ENCODE measurements around the gene CAMK2A.

DNA sequence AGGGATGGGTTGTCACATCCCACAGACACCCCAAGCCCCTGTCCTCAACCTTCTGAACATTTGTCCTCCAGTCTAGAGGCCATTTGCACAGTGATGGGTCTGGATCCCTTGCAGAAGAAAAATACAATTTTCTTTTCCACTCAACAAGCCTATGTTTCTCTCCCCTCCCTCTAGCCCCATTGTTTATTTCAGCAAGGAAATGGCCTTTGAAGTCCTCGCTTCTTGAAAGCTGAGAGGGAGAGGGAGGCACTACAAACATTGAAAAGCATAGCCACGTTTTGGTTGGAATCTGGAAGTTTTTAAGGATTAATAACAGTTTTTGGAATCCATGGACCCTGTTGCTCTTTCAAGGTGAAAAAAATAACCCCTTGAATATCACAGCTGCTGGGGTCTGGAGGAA, 37.1 kb upstream of the CAMK2A start:
- TF ChIP-seq, protein P1, sequence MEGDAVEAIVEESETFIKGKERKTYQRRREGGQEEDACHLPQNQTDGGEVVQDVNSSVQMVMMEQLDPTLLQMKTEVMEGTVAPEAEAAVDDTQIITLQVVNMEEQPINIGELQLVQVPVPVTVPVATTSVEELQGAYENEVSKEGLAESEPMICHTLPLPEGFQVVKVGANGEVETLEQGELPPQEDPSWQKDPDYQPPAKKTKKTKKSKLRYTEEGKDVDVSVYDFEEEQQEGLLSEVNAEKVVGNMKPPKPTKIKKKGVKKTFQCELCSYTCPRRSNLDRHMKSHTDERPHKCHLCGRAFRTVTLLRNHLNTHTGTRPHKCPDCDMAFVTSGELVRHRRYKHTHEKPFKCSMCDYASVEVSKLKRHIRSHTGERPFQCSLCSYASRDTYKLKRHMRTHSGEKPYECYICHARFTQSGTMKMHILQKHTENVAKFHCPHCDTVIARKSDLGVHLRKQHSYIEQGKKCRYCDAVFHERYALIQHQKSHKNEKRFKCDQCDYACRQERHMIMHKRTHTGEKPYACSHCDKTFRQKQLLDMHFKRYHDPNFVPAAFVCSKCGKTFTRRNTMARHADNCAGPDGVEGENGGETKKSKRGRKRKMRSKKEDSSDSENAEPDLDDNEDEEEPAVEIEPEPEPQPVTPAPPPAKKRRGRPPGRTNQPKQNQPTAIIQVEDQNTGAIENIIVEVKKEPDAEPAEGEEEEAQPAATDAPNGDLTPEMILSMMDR (IDR thresholded peaks at IDR 0.05), result no peak
- no peak for TF ChIP-seq ZFX (IDR thresholded peaks at IDR 0.05; ENCODE audit: borderline replicate concordance)
